GM21367 (cell line): ENCODE measurements around the gene TRH.
"Not testable (repeated sequence)": the region's sequence is repeated elsewhere in the genome, so short reads cannot be mapped to it uniquely, and the experiment has no call there.

Source experiments
- ATAC-seq: cut with Tn5 transposase; IDR thresholded peaks from one replicate; pipeline ENCODE4 v1.9.1; 2021; ENCODE audit not compliant: unreplicated experiment

TRH gene

DNA sequence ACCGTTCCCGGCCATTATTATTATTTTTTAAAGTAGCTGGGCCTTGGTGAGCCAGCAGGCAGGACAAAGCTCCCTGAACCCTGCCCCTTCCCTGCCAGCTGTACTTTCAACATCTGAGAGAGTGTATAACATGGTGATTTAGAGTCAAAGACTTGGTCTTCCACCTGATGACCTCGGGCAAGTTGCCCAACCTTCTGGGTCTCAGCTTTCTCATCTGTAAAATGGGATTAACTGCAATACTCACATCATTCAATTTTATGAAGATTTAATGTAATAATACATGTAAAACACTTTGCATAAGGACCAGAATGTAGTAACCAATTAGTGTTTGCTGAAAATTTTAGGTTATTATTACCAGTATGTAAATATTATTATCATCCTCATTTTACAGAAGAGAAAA, 11.9 kb upstream of the TRH start:
- ATAC-seq: no peak

DNA sequence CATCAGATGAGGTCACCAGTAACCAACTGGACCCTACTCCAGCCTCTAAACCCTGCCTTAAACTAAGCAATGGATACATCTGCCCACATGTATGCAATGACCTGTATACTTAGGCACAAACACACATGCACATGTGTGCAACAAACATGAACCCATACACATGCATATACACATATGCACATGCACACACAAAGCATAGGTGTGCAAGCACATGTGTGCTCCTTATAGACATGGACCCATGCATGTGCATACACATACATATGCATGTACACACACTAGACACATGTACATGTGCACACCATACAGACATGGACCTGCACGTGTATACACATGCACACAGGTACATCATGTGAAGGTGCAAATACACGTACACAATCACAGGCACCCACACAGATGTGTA, 8.6 kb upstream of the TRH start:
- ATAC-seq: no peak

GRCh38 chr3:129966876-129967275, 7.6 kb upstream of the TRH start:
- ATAC-seq: no peak

GRCh38 chr3:129967761-129968160, 6.8 kb upstream of the TRH start:
- ATAC-seq: no peak

DNA sequence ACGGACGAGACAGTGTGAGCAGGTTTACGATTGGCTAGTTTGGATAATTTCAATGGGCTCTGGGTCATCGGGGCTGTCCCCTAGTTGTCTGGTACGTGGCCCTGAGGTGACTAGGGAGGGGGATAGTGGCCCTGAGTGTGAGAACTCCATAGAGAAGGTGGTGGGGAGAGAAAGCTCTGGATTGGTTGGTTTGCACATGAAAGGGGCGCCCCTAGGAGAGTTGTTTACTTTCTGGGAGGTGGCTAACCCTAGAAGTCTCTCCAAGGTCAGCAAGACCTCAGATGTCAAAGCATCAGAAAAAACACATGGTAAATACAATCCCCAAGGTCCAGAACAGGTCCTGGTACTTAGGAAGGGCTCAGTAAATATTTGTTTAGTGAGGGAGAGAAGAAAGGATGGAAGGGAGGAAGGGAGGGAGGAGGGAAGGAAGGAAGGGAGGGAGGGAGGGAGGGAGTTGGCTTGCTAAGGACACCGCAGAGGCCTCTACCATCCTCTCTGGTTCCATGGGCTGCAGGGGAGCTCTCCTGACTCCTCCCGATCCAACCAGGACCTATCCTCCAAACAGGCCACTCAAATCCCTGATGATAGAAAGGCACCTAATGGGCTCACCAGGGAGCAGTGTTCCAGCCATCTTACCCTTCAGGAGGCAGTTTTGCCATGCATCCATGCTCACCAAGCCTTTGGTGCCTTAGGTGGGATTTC, 3.0 kb upstream of the TRH start:
- no peak for ATAC-seq

- ATAC-seq: no peak
Observed at GRCh38 chr3:129972301-129972700, 2.2 kb upstream of the TRH start.

GRCh38 chr3:129973853-129974563, 512 bp upstream of the TRH start:
- ATAC-seq: no peak

DNA sequence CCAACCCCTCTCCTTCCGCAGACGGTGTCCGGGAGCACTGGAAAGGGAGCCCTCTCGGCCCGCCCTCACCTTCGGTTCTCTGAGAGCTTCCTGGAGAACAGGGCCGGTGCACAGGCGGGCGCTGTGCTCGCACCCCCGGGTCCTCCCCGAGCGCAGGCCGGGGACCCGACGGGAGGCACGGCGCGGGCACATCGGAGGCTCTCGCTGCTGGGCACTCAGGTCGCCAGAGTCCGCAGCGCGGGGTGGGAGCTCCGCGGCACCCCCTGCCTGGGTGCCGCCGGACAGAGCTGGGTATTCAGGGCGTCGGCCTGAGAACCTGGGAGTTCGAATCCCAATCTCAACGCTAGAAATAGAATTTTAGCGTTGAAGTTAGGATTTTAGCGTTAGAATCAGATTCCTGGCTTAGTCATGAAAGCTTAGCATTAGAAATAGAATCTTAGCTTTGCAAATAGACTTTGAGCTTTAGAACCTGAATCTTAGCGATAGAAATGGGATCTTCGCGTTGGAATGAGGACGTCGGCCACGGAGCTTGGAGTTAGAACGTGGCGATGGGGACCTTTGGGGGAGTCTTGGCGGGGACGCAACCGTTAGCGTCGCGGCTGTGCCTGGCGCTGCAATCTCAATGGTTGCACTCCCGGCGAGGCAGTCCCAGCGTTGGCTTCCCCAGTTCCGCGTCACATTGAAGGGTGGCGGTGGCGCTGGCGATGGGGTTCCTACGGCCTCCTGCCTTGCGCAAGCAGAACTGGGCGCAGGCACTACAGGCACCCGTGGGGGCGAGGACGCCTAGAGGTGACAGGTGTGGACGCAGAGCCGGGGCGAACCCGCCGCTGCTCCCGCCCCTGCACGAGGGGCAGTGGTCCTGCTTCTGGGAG, 549 bp downstream of the TRH start:
- ATAC-seq: no peak

GRCh38 chr3:129975705-129976048, 1.2 kb downstream of the TRH start:
- no peak for ATAC-seq

- no peak for ATAC-seq
Observed at GRCh38 chr3:129976286-129976685, 1.8 kb downstream of the TRH start.

GRCh38 chr3:129978123-129978522, 3.6 kb downstream of the TRH start:
- ATAC-seq: no peak

GRCh38 chr3:129979905-129980304, 5.4 kb downstream of the TRH start:
- ATAC-seq: no peak

DNA sequence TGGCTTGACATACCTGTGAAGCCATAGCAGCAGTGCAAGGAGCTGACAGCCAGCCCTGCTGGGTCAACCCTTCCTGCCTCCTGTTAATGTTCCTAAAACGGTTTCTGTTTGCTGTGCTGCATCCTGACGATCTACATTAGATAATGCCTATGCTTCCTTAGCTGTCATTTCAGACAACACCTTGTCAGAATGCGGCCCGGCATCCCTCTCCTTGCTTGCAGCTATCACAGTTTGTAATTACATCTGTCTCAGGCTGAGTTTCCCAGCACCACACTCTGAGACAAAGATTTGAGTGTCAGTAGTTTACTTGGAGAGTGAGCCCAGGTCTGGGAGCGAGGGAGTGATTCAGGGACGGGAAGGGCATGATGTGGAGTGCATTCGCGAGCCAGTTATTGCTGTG, 9.0 kb downstream of the TRH start:
- no peak for ATAC-seq

DNA sequence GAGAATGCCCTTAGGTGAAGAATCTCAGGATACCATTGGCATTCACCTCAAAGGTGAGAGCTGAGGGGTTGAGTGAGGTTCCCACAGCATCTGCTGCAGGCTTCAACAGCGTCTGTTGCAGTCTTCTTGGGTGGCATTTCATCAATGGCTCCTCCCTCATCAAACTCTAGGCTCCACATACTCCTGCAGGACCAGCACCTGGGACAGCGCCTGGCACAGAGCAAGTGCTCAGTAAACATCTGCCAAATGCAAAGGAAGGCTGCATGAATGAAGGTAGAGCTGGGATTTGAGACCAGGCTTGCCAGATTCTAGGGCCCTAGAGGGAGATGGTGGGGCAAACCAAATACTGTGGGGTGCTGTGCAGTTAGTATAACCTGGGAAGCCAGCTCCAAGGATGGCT, 9.6 kb downstream of the TRH start:
- no peak for ATAC-seq

DNA sequence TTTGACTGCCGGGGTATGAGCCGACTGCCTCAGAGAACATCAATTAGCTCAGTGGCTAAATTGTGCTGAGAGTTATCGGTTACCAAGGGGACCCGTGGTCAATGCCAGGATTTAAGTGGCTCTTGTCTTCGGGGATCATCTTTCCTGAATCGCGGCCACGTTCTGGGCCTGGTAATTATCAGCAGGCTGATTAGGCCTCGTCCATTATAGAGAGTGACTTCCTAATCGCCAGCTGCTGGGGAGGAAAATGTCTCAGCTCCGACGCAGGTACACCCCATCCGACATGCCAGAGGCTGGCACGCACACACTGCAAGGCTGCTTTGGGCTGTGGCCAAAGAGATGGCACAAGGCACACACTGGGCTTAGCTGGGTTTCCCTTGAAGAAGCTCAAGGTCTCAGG, 10.6 kb downstream of the TRH start:
- no peak for ATAC-seq

- no peak for ATAC-seq
Observed at GRCh38 chr3:129988429-129988828, 13.9 kb downstream of the TRH start.

DNA sequence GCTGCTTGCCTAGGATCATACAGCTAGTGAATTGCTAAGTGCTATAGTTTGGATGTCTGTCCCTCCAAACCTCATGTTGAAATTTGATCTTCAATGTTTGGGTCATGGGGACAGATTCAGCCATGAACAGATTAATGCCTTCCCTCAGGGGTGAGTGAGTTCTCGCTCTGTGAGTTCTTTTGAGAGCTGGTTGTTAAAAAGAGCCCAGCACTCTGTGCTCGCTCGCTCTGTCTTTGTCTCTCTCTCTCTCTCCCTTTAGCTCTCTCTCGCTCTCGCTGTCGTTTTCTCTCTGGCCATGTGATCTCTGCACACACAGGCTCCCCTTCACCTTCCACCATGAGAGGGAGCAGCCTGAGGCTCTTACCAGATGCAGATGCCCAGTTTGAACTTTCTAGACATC, 14.9 kb downstream of the TRH start:
- ATAC-seq: no peak

- no peak for ATAC-seq
Observed at GRCh38 chr3:129992781-129993180, 18.3 kb downstream of the TRH start.

DNA sequence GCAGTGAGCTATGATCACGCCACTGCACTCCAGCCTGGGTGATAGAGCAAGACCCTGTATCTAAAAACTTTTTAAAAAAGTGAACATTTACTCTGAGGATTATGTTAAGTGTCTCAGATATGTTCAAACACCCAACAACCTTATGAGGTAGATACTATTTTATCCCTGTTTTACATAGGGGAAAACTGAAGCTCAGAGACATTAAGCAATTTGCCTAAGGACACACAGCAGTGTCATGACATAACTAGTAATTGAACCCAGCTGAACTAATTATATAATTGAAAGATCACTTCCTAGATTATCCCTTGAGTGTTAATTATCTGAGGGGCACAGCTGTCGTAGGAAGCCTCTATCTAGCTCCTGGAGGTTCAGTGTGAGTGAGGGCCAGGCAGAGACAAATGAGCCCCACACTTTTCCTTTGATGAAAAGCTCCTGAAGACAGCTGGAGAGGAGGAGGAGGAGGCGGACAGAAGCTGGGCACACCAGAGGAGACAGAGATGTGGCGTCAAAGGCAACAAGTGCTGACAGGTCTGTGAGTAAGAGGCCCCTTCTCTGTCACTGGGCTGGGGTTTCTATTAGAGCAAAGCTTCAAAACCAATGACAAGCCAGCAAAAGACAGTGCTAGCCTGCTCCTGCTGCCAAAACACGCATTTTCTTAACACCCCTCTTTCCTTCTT, 20.5 kb downstream of the TRH start:
- ATAC-seq: no peak

- no peak for ATAC-seq
Observed at GRCh38 chr3:129996073-129996472, 21.6 kb downstream of the TRH start.

DNA sequence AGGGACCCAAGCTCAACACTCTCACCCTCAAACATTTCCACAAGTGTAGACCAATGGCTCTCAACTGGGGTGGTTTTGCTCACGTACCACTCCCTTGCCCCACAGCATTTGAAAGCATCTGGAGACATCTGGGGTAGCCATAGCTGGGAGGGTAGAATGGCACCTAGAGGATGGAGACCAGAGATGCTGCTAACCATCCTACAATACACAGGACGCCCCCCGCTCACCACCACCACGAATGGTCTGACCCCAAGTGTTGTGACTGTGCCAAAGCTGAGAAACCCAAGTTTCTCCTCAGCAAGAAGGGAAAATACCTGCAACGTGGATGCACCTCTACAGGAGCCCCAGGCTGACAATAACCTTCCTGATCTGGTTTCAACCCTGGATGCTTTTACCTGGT, 24.7 kb downstream of the TRH start:
- ATAC-seq: not testable (repeated sequence)
